ENCODE data around the gene KCNK3. TPM values are rescaled to one million over a fixed set of nuclear protein-coding genes. Genes with fewer than 3 reads are reported as not detected.

Gene KCNK3
- total RNA-seq, 1 donor from 2014 or later = not detected

- TF ChIP-seq, protein P1, sequence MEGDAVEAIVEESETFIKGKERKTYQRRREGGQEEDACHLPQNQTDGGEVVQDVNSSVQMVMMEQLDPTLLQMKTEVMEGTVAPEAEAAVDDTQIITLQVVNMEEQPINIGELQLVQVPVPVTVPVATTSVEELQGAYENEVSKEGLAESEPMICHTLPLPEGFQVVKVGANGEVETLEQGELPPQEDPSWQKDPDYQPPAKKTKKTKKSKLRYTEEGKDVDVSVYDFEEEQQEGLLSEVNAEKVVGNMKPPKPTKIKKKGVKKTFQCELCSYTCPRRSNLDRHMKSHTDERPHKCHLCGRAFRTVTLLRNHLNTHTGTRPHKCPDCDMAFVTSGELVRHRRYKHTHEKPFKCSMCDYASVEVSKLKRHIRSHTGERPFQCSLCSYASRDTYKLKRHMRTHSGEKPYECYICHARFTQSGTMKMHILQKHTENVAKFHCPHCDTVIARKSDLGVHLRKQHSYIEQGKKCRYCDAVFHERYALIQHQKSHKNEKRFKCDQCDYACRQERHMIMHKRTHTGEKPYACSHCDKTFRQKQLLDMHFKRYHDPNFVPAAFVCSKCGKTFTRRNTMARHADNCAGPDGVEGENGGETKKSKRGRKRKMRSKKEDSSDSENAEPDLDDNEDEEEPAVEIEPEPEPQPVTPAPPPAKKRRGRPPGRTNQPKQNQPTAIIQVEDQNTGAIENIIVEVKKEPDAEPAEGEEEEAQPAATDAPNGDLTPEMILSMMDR (IDR thresholded peaks at IDR 0.05; ENCODE audit: unreplicated experiment) = no peak
- Mint-ChIP-seq H3K36me3 (ENCODE audit: low read depth, unreplicated experiment) (no peaks in the 10 kb centered on the region), H3K4me3 (ENCODE audit: unreplicated experiment) (no peak overlapping the region), H3K9me3 (ENCODE audit: unreplicated experiment) (no peaks in the 10 kb centered on the region), H3K27me3 (ENCODE audit: unreplicated experiment) (peaks cover 1% of the 10 kb centered on the region), H3K4me1 (ENCODE audit: unreplicated experiment) (no peaks in the 10 kb centered on the region), H3K27ac (ENCODE audit: unreplicated experiment) (no peak overlapping the region)
- DNase-seq (ENCODE audit: low spot score) = no peak
These were observed 24.2 kb downstream of the KCNK3 start for GRCh38 chr2:26716769-26717168.

- Mint-ChIP-seq H3K9me3 (ENCODE audit: unreplicated experiment) (no peaks in the 10 kb centered on the region), H3K27me3 (ENCODE audit: unreplicated experiment) (peaks cover 1% of the 10 kb centered on the region), H3K27ac (ENCODE audit: unreplicated experiment) (no peak overlapping the region), H3K4me1 (ENCODE audit: unreplicated experiment) (no peaks in the 10 kb centered on the region), H3K36me3 (ENCODE audit: low read depth, unreplicated experiment) (no peaks in the 10 kb centered on the region), H3K4me3 (ENCODE audit: unreplicated experiment) (no peak overlapping the region)
- TF ChIP-seq, protein P1 (IDR thresholded peaks at IDR 0.05; ENCODE audit: unreplicated experiment) = no peak
- no peak for DNase-seq (ENCODE audit: low spot score)
These were observed 24.8 kb downstream of the KCNK3 start for GRCh38 chr2:26717362-26717761.

DNA sequence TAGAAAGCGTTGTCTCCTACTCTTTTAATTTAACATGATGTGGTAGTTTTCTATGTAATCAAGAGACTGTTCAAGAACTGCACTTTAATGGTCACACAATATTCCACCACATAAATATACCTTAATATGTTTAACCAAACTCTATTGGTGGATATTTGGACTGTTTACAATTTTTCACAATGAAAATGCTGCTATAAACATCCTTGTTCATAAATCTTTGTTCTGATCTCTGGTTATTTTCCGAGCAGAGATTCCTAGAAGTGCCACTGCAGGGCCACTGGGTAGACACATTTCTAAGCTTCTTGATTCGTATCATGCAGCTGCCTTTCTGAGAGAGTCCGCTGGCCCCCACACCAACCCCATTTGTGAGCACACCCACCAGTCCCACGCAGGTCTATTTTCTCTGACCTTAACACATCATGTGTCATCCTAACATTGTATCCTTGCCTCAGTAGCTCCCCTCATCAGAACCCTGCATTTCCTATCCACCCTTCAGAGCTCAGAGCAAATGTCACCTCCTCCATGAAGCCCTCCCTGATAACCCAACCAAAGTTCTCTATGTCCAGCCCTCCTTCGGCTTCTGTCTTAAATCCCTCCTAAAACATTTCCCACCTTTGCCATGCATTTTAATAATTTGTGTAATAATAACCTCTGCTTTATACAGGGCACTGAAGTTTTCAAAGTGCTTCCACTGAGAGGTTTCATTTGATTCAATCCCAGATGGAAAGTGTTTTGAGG is 26.6 kb downstream of the KCNK3 start:
- DNase-seq (ENCODE audit: low spot score) = no peak
- no peaks in the 10 kb centered on the region for H3K9me3 Mint-ChIP-seq (ENCODE audit: unreplicated experiment)
- TF ChIP-seq, protein P1 (IDR thresholded peaks at IDR 0.05; ENCODE audit: unreplicated experiment) = no peak
- H3K4me3 Mint-ChIP-seq (ENCODE audit: unreplicated experiment) = no peak overlapping the region
- H3K27ac Mint-ChIP-seq (ENCODE audit: unreplicated experiment) = no peak overlapping the region
- H3K27me3 Mint-ChIP-seq (ENCODE audit: unreplicated experiment) = peaks cover 1% of the 10 kb centered on the region
- no peaks in the 10 kb centered on the region for H3K4me1 Mint-ChIP-seq (ENCODE audit: unreplicated experiment)
- no peaks in the 10 kb centered on the region for H3K36me3 Mint-ChIP-seq (ENCODE audit: low read depth, unreplicated experiment)

DNA sequence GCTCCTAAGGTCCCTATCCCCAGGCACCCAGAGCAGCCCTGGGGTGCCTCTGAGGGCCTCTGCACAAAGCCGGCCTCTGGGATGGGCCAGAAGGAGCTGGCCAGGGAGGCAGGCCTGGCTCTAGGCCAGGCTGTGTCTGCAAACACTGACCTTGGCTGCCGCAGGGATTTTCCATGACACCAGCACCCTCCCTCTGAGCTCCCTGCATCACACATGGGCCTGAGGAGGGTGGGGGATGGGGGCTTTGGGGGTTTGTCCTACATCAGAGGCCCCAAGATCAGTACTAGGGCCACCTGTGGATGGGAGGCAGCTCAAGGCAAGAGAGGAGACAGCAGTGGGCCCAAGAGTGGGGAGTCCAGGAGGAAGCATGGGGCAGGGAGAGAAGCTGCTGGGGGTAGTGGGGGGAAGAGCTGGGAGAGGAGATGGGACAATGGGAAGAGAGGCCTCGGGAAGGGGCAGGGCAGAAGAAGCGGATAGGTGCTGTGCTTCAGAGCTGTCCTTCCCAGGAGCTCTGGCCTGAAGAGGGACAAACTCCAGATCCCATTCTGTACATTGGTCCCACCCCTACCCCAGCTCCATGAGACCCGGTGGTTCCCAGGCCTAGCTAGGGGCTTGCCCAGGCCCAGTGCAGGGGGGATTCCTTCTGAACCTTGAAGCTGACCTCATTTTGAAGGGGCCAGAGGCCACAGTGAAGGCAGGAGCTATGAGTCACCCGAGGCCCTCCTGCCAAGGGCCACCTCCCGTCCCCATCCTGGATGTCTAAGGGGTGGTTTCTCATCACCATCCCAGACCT is 28.0 kb downstream of the KCNK3 start:
- TF ChIP-seq, protein P1 (IDR thresholded peaks at IDR 0.05; ENCODE audit: unreplicated experiment) = no peak
- no peak overlapping the region for H3K4me3 Mint-ChIP-seq (ENCODE audit: unreplicated experiment)
- H3K27me3 Mint-ChIP-seq (ENCODE audit: unreplicated experiment) = peaks cover 3% of the 10 kb centered on the region
- H3K9me3 Mint-ChIP-seq (ENCODE audit: unreplicated experiment) = no peaks in the 10 kb centered on the region
- H3K4me1 Mint-ChIP-seq (ENCODE audit: unreplicated experiment) = peaks cover 2% of the 10 kb centered on the region
- DNase-seq (ENCODE audit: low spot score) = no peak
- no peaks in the 10 kb centered on the region for H3K36me3 Mint-ChIP-seq (ENCODE audit: low read depth, unreplicated experiment)
- H3K27ac Mint-ChIP-seq (ENCODE audit: unreplicated experiment) = no peak overlapping the region
